ENCODE data around the gene DCP2. TPM values are rescaled to one million over a fixed set of nuclear protein-coding genes. Genes with fewer than 3 reads are reported as not detected.

The DCP2 gene
- total and polyA plus RNA-seq, 10 of the 15 experiments (the other 5 are each of a cell fraction or from before 2014, with no cell fraction given): 23.4 to 81.6 (median 47.4) TPM

GRCh38 chr5:112978836-112979235 is 2.2 kb downstream of the DCP2 start:
- H3K27me3 ChIP-seq (replicated peaks in 1 of 2; ENCODE audit: control insufficient read depth in 2 of 2, insufficient read depth in 2 of 2, low read length in 1 of 2): no peaks in the 10 kb centered on the region
- H3K4me3 ChIP-seq: peak overlapping the region; percentile 97; the same call in 1 of the 2 replicates
- TF ChIP-seq, protein P1, sequence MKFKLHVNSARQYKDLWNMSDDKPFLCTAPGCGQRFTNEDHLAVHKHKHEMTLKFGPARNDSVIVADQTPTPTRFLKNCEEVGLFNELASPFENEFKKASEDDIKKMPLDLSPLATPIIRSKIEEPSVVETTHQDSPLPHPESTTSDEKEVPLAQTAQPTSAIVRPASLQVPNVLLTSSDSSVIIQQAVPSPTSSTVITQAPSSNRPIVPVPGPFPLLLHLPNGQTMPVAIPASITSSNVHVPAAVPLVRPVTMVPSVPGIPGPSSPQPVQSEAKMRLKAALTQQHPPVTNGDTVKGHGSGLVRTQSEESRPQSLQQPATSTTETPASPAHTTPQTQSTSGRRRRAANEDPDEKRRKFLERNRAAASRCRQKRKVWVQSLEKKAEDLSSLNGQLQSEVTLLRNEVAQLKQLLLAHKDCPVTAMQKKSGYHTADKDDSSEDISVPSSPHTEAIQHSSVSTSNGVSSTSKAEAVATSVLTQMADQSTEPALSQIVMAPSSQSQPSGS (IDR thresholded peaks at IDR 0.05; ENCODE audit: low read length): 0 out of 2 replicates have a peak, but pooled peaks have one; percentile 51
- TF ChIP-seq SMAD1 (IDR thresholded peaks at IDR 0.05; ENCODE audit: low read depth, partially characterized antibody) (no peak), ATF7 (IDR thresholded peaks at IDR 0.05; ENCODE audit: low read depth) (peak; percentile 93)
- RAD21 ChIA-PET (ENCODE audit: unreplicated experiment): interaction anchor here (0.8 to 2.4 kb wide), 10 partner anchors 8 to 99 kb away, joined by 3 to 19 read pairs (median 5); no protein-coding TSS in a partner anchor
- BruUV-seq (replicated peaks): no TSS peak
- no peaks in the 10 kb centered on the region; the same call in 2 of the 3 replicates for H3K9me3 ChIP-seq (replicated peaks; ENCODE audit: control insufficient read depth, insufficient read depth, low read length)
- no peak overlapping the region for H3K9ac ChIP-seq (ENCODE audit: control insufficient read depth, insufficient read depth, low read length)
- SMC1A ChIA-PET (ENCODE audit: uncharacterized antibody, unreplicated experiment): interaction anchor here (0.7 to 3.3 kb wide), 12 partner anchors 9 to 244 kb away, joined by 3 to 34 read pairs (median 6); partner anchors contain the start of gene REEP5
- peak overlapping the region; percentile 85; the same call in 1 of the 2 replicates for H3K4me2 ChIP-seq (ENCODE audit: control insufficient read depth, insufficient read depth)
- CTCF ChIA-PET: interaction anchor here (0.7 to 5.5 kb wide), 9 partner anchors 12 to 627 kb away, joined by 3 to 62 read pairs (median 3); no protein-coding TSS in a partner anchor
- no peaks in the 10 kb centered on the region; the same call in 1 of the 2 replicates for H3K4me1 ChIP-seq (ENCODE audit: control insufficient read depth, insufficient read depth, low read length)
- H2AFZ ChIP-seq (ENCODE audit: control insufficient read depth, low read depth, low read length): no peak overlapping the region
- 2% methylated on average over 2 of the region's 2 CpGs for WGBS (ENCODE audit: insufficient coverage, insufficient replicate concordance, low lambda C conversion rate, missing lambda C conversion rate)
- intact Hi-C loops (cut with micrococcal nuclease; ENCODE audit: unreplicated experiment) (loop anchor here (5.0 kb wide), 2 partner anchors 272 to 538 kb away; no protein-coding TSS in a partner anchor), in situ Hi-C loops (cut with MboI) (loop anchor here (25.0 kb wide), 1 partner anchor 1433 kb away; no protein-coding TSS in a partner anchor)
- ATAC-seq (no peak), DNase-seq (ENCODE audit: low read depth, low spot score) (no peak), FAIRE-seq (no peak)
- POLR2A ChIA-PET: interaction anchor here (0.7 to 1.9 kb wide), 4 partner anchors 9 to 57 kb away, joined by 3 to 13 read pairs (median 7); partner anchors contain the start of gene REEP5
- H4K20me1 ChIP-seq (ENCODE audit: control insufficient read depth, insufficient read depth): no peaks in the 10 kb centered on the region
- H3K79me2 ChIP-seq (ENCODE audit: control insufficient read depth, insufficient read depth, low read length): peaks cover 73% of the 10 kb centered on the region
- H3K36me3 ChIP-seq (ENCODE audit: control insufficient read depth in 2 of 2, insufficient read depth in 2 of 2, low read length in 1 of 2): peaks cover 1 to 15% of the 10 kb centered on the region in 2 experiments; a peak in 2 of 4 replicates
- H3K27ac ChIP-seq (ENCODE audit: control insufficient read depth, insufficient read depth): no peak overlapping the region
